GM18508 (cell line): ENCODE measurements around the gene PODXL2.

Experiments used
- ATAC-seq: cut with Tn5 transposase; IDR thresholded peaks from one replicate; pipeline ENCODE4 v1.9.1; 2021; ENCODE audit warnings: moderate number of reproducible peaks; ENCODE audit not compliant: insufficient read depth, unreplicated experiment

PODXL2 gene

GRCh38 chr3:127685708-127686511, 56.9 kb downstream of the PODXL2 start:
- ATAC-seq: no peak

GRCh38 chr3:127686512-127686894, 57.5 kb downstream of the PODXL2 start:
- no peak for ATAC-seq

- ATAC-seq: no peak
Observed at GRCh38 chr3:127687228-127687737, 58.3 kb downstream of the PODXL2 start.

DNA sequence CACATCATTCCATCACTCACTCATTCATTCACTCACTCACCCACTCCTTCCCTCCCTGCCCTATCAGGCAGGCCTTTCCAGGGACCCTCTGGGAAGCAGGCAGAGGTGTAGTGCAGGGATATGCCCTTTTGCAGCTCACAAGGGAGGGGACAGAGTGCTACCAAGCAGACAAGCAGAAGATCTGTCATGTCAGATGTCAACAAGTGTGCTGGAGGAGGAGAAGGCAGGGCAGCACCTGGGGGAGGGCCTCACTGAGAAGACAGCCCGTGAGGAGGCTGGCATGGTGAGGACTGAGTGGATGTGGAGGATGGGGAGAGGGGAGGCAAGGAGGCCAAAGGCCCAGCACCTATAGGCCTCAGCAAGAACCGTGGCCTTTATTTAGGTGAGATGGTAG, 59.0 kb downstream of the PODXL2 start:
- no peak for ATAC-seq

GRCh38 chr3:127688416-127689265, 59.7 kb downstream of the PODXL2 start:
- no peak for ATAC-seq

DNA sequence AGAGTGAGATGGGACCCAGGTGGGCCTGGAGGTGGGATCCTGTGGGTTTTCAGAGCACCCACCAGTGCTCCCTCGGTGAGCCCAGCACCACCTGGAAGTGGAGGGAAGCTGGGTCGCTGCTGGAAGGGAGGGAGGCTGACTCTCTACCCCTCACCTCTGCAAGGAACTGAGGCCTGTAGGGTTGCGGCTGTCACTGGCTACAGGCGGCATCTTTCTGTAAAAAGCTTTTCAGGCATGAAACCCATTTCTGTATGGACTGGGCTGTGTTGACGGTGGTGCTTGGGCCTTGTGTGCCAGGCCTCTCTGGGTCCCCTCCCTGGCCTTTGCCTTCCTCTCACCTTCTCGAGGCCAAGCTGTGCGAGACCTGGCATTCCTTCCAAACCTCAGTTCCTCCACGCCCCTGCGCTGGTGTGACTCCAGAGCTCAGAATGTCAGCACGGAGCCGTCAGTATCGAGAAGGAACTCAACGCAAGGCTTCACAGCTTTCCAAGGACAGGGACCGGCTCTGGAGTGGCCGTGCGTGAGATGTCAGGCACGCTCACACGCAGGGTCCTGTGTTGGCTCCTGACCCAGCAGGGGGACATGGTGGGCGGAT, 60.4 kb downstream of the PODXL2 start:
- ATAC-seq: no peak

GRCh38 chr3:127690106-127690505, 61.1 kb downstream of the PODXL2 start:
- no peak for ATAC-seq

DNA sequence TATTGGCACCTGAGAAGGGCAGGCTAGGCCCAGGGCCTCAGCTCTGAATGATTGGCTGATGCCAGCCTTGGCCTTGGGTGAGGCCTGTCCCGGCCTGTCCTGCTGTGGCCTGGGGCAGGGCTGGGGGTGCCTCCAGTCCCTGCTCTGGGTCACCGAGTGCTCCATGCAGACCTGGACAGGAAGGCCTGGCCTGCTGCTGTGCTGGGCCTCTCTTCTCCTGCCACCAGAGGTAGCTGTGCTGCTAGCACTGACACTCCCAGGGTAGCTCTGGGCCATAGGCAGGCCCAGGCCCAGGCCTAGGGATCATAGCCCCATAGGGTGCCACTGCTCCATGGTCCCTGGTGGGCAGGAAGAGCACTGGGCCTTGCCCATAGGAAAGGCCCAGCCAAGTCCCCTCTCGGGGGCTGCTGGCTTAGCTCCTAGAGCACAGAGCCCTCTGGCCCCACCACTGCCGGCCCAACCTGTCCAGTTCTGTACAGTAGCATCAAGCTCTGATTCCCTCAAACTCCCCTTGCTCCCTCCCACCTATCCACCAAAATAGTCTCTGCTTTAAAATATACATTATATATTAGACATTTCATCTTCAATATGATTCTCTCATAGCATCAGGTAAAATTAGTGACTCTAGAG, 62.0 kb downstream of the PODXL2 start:
- no peak for ATAC-seq

GRCh38 chr3:127691489-127691888, 62.5 kb downstream of the PODXL2 start:
- no peak for ATAC-seq

DNA sequence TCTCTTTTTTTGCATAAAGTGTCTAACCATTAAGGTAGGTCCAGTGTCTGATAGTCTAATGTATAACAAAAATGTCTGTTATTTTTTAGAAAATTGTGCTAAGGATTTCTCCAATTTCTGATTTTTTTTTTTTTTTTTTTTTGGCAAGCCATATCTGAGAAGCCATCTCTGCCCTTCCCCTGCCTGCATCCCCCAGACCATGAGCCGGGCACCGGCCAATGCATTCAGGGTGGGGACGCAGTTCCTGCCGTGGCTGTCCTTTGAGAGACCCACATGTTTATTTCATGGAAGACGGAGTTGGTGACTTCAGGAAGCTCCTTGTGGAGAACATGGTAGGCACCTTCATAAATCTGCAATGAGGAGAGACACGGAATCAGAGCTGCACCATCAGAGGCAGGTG, 63.0 kb downstream of the PODXL2 start:
- ATAC-seq: no peak

DNA sequence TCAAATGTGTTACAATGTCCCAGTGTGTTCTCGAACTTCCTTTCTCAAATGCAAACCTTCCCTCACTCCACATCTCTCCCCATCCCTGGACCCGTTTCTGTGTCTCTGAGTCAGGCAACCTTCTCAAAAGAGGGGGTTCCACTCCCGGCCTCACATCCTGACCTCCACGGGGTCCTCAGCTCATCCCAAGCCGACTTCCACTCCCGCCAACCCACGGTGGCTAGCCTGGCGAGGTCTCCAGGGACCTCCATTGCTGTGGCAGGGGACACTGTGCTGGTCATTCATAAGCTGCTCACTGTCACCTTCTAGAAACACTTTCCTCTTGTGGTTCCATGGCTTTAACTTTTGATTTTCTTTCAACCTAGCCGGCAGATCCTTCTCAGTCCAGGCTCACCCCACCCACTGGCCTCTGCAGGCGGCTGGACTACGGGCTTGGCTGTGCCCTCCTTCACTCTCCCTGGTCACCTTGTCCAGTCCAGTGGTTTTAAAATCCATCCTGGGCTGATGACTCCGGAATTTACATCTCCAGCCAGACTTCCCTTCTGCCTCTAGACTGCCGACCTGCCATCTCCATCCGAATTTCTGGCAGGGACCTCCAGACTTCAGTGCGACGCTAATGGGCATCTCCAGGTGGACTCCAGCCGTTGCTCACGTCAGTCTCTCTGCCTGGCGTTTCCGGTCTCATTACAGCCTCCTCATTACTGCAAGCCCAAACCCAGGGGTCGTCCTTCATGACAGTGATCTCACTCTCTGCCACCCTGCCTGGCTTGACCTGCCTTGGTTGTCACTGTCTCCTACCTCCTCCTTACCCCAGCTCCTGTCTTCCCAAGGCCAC, 63.7 kb downstream of the PODXL2 start:
- no peak for ATAC-seq

DNA sequence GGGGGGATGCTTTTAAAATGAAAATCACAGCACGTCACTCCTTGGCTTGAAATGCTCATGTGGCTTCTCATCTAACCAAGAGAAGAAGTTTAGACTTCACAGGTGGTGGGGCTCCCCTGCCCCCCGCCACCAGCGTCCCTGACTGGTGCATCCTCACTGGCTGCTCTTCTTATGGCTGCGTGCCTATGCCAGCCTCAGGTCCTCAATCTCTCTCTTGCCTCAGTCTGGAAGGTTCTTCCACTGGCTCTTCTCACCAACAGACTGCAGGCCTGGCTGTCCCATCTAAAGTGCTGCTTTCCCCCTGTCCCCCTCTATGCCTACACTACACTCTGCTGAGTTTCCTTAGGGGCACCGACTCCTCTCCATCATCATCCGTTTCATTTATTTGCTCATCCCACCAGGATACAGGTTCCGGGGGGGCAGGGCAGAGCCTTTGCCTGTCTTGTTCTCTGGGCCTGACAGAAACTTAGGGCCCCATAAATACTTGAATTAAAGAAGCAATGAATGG, 64.4 kb downstream of the PODXL2 start:
- no peak for ATAC-seq

DNA sequence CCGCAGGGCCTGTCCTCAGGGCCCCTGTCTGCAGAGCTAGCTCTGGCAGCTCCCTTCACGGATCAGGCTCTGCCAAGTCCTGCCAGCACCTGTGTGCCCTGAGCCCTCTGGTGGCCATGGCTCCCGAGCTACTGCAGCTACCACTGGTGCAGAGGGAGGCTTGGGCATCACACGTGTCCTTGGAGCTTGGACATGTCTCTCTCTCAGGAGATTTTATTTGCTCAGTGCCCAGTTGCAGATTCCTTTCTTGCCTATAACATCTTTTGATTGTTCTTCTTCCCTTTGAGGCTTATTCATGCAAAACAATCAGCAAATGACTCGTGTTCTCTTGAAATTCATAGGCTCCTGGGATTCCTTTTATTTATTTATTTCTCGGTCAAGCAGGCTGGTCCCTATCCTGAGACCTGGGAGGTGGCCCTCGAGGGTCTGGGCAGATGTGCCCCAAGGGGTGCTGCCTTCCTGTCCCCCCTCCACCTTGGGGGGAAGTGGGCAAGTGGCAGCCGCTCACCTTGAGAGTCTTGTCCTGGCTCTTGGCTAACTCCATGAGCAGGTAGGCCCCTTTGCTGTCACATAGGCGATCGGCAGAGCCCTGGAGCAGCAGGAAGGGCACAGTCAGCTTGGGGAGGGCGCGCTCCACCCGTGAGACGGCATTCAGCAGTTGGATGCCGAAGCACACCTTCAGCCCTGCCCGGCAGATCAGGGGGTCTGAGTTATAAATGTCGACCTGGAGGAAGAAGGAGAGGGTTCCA, 65.7 kb downstream of the PODXL2 start:
- no peak for ATAC-seq

GRCh38 chr3:127697551-127698240, 68.7 kb downstream of the PODXL2 start:
- ATAC-seq: no peak

DNA sequence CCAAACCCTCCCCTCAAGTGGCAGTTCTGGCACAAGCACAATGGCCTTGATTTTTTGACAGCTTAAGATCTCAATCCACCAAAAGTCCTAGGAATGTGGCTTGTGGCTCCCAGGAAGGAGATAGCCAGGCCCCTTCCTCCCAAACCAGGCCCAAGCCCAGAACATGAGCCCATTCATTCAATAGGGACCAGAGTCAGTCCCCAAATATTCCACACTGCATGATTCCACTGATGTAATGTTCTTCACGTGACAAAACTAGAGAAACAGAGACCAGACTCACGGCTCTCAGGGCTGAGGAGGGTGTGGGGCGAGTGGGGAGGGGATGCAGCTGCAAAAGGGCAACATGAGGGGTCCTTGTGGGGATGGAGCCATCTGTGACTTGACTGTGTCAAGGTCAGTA, 69.3 kb downstream of the PODXL2 start:
- ATAC-seq: no peak

DNA sequence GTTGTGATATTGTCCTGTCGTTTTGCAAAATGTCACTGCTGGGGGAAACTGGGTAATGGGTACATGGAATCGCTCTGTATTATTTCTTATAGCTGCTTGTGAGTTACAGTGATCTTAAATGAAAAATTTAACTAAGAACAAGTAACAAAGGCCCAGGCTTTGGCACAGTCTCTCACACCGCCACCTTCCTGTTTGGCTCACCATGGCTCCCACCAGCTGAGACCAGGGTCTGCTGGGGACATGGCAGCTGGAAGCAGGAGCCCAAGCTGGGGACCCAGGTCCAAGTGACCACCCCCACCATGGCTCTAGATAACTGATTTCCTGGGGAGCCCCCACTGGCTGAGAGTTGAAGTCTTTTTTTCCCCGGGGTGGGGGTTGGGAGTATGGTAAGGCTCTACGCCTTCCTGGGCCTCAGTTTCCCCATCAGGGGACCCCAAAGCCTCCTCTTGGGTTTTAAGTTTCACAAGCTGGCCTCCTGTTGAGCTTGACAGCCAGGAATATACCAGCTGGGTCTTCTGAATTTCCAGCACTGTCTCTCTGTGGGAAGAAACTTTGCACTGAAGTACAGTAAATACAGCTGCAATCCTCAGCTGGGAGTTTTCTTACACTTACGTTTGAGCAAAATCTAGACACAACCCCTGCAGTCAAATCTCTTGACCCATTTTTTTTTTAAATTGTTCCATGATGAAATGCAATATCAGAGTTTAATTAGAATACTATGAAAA, 69.9 kb downstream of the PODXL2 start:
- no peak for ATAC-seq

DNA sequence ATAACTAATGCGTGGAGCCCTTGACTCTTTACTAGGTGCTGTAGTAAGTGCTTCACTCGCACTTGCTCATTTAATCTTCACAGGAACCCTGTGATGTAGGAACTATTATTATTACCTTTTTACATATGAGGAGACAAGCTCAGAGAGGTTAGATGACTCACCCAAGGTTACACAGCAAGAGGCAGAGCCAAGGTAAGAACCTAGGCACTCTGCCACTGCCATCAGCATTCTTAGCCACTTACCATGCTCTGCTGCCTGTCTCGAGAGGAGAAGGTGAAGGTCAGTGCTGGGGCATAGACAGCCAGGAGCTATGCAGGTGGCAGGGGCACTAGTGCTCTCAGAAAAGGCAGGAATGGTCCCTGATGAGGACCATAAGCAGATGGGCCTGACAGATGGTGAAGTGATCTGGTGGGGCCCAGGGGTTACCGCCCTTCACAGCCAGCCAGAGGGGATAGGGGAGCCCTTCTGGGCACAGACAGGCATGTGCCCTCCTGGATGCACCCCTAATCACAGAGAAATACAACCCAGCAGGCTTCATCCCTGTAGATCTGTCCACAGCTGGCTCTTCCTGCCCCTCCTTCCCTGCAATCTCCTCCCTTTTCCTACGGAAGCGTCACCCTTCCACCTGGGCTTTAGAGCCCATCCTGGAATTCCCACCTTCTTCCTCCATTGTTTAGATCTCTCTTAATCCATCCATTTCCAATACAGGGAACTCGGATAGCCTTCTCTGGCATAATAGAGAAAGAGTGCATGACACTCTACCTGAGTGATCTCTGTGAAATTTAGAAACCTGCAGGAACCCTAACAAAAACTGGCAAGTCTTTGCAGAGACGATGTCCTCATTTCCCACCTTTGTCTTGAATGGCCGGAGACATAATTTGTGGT, 70.7 kb downstream of the PODXL2 start:
- ATAC-seq: no peak
